ENCODE measurements around the gene CRABP1. TPM values are rescaled to one million over a fixed set of nuclear protein-coding genes. Genes with fewer than 3 reads are reported as not detected.

Gene CRABP1
- total RNA-seq, 1 donor from 2014 or later: 0.30 TPM

DNA sequence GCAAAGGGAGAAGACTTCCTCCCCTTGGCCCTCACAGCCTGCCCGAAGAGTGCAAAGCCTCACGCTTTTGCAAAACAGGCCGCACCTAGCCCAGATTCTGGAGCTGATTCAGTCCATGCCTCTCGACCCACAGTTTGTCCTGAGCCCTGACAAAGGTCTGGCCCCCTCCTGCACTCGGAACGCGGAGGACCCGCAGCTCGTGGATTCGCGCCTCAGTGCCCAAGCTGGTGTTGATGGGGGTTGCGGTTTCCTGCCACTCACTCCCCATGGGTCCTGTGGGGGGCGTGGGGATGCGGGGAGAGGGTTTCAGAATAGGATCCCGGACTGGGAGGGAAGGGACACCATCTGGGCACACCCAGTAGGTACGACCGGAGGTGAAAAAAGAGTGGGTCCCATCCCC, 594 bp upstream of the CRABP1 start:
- FAIRE-seq (no peak), DNase-seq (ENCODE audit: low read depth) (no peak)
- H3K4me3 Mint-ChIP-seq (ENCODE audit: unreplicated experiment): no peak overlapping the region
- H3K79me2 ChIP-seq (ENCODE audit: insufficient read depth, low read length): no peaks in the 10 kb centered on the region
- no peaks in the 10 kb centered on the region for H3K36me3 ChIP-seq (ENCODE audit: insufficient read depth, low read length)
- H4K20me1 ChIP-seq (ENCODE audit: insufficient read depth, low read length): no peaks in the 10 kb centered on the region
- H3K4me1 ChIP-seq (ENCODE audit: insufficient read depth, low read length): peaks cover 3% of the 10 kb centered on the region
- no peaks in the 10 kb centered on the region for H3K4me1 Mint-ChIP-seq (ENCODE audit: low read depth, unreplicated experiment)
- no peak overlapping the region for H3K27ac Mint-ChIP-seq (ENCODE audit: unreplicated experiment)
- TF ChIP-seq EZH2 (IDR thresholded peaks at IDR 0.05; ENCODE audit: insufficient read depth, low read length): no peak
- TF ChIP-seq, protein P1, sequence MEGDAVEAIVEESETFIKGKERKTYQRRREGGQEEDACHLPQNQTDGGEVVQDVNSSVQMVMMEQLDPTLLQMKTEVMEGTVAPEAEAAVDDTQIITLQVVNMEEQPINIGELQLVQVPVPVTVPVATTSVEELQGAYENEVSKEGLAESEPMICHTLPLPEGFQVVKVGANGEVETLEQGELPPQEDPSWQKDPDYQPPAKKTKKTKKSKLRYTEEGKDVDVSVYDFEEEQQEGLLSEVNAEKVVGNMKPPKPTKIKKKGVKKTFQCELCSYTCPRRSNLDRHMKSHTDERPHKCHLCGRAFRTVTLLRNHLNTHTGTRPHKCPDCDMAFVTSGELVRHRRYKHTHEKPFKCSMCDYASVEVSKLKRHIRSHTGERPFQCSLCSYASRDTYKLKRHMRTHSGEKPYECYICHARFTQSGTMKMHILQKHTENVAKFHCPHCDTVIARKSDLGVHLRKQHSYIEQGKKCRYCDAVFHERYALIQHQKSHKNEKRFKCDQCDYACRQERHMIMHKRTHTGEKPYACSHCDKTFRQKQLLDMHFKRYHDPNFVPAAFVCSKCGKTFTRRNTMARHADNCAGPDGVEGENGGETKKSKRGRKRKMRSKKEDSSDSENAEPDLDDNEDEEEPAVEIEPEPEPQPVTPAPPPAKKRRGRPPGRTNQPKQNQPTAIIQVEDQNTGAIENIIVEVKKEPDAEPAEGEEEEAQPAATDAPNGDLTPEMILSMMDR (IDR thresholded peaks at IDR 0.05; ENCODE audit: insufficient read depth, low read depth, low read length): no peak
- no peak overlapping the region for H3K4me3 ChIP-seq (ENCODE audit: insufficient read depth, low read depth, low read length)
- H2AFZ ChIP-seq (ENCODE audit: low read depth, low read length): no peak overlapping the region
- no peaks in the 10 kb centered on the region for H3K9me3 ChIP-seq (ENCODE audit: insufficient read depth, low read depth, low read length)
- H3K9ac ChIP-seq (ENCODE audit: low read length): no peak overlapping the region
- peaks cover 2% of the 10 kb centered on the region for H3K9me3 Mint-ChIP-seq (ENCODE audit: unreplicated experiment)
- H3K27ac ChIP-seq (ENCODE audit: low read depth, low read length): no peak overlapping the region
- peaks cover 70% of the 10 kb centered on the region for H3K27me3 ChIP-seq (ENCODE audit: insufficient read depth, low read length)
- H3K27me3 Mint-ChIP-seq (ENCODE audit: low read depth, unreplicated experiment): peaks cover 61% of the 10 kb centered on the region
- H3K36me3 Mint-ChIP-seq (ENCODE audit: low read depth, unreplicated experiment): no peaks in the 10 kb centered on the region
- H3K4me2 ChIP-seq (ENCODE audit: low read length): no peak overlapping the region

DNA sequence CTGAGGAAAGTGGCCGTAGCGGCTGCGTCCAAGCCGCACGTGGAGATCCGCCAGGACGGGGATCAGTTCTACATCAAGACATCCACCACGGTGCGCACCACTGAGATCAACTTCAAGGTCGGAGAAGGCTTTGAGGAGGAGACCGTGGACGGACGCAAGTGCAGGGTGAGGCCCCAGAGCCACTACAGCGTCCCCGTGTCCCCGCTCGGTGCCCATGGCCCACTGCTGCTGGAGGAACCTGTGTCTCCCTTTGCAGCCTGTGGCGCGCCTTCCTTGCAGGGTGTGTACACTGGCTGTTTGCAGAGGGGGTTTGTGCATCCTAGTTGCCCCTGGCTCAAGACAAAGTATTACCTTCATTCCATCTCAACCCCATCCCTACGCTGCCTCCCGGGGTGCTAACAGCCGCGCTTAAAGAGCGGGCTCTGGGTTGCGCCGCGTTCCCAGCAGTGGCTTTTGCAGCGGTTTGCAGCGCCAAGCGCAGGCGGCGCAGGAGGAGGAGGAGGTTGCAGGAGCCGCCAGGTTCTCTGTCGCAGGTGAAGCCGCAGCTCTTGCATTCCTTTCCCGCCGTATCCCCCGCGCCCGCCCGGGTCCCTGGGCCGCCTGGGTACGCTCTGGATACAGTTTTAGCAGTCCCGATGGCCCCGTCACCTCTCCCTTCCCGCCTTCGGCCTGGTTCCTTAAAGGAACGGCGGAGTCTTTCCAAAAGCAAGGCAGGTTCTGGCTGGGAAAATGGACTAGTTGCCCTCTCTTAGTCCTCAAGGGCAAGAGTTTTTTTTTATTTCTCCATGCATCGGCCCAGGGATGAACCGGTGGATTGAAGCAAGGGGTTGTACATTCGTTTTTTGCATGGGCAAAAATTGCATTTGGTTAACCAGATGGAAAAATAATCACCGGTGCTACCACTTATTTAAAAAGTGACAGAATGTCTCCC, 1.2 kb downstream of the CRABP1 start:
- TF ChIP-seq, protein P1 (IDR thresholded peaks at IDR 0.05; ENCODE audit: insufficient read depth, low read depth, low read length): no peak
- peak; percentile 83 for TF ChIP-seq EZH2 (IDR thresholded peaks at IDR 0.05; ENCODE audit: insufficient read depth, low read length)
- Histone ChIP-seq H3K9ac (ENCODE audit: low read length) (no peak overlapping the region), H2AFZ (ENCODE audit: low read depth, low read length) (no peak overlapping the region), H3K27ac (ENCODE audit: low read depth, low read length) (no peak overlapping the region), H3K4me2 (ENCODE audit: low read length) (no peak overlapping the region), H3K4me1 (ENCODE audit: insufficient read depth, low read length) (peaks cover 3% of the 10 kb centered on the region), H3K27me3 (ENCODE audit: insufficient read depth, low read length) (peaks cover 71% of the 10 kb centered on the region), H3K9me3 (ENCODE audit: insufficient read depth, low read depth, low read length) (no peaks in the 10 kb centered on the region), H4K20me1 (ENCODE audit: insufficient read depth, low read length) (no peaks in the 10 kb centered on the region), H3K4me3 (ENCODE audit: insufficient read depth, low read depth, low read length) (no peak overlapping the region), H3K79me2 (ENCODE audit: insufficient read depth, low read length) (no peaks in the 10 kb centered on the region), H3K36me3 (ENCODE audit: insufficient read depth, low read length) (no peaks in the 10 kb centered on the region)
- H3K36me3 Mint-ChIP-seq (ENCODE audit: low read depth, unreplicated experiment): no peaks in the 10 kb centered on the region
- H3K4me1 Mint-ChIP-seq (ENCODE audit: low read depth, unreplicated experiment): no peaks in the 10 kb centered on the region
- FAIRE-seq (no peak), DNase-seq (ENCODE audit: low read depth) (no peak)
- H3K27ac Mint-ChIP-seq (ENCODE audit: unreplicated experiment): no peak overlapping the region
- H3K27me3 Mint-ChIP-seq (ENCODE audit: low read depth, unreplicated experiment): peaks cover 69% of the 10 kb centered on the region
- no peak overlapping the region for H3K4me3 Mint-ChIP-seq (ENCODE audit: unreplicated experiment)
- peaks cover 2% of the 10 kb centered on the region for H3K9me3 Mint-ChIP-seq (ENCODE audit: unreplicated experiment)

DNA sequence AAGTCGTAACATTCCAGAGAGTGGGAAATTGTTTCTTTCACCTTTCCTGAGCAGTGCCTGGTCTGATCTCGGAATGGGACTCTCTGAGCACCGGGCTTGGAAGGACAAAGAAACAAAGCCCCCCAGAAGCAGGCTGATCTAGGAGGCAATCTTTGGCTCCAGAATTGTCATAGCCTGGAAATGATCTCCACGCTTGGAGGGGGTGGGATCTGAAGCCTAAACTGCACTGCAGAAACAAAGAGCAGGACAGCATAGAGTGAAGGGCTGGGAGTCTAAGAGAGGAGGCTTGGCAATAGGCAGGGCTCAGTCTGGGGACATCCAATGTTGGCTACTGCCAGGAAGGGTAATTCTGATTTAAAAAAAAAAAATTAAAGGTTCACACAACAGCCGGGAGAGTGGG, 1.9 kb downstream of the CRABP1 start:
- peaks cover 3% of the 10 kb centered on the region for H3K4me1 ChIP-seq (ENCODE audit: insufficient read depth, low read length)
- no peak overlapping the region for H3K4me2 ChIP-seq (ENCODE audit: low read length)
- no peak for TF ChIP-seq EZH2 (IDR thresholded peaks at IDR 0.05; ENCODE audit: insufficient read depth, low read length)
- TF ChIP-seq, protein P1 (IDR thresholded peaks at IDR 0.05; ENCODE audit: insufficient read depth, low read depth, low read length): no peak
- H3K36me3 ChIP-seq (ENCODE audit: insufficient read depth, low read length): no peaks in the 10 kb centered on the region
- no peak overlapping the region for H3K4me3 Mint-ChIP-seq (ENCODE audit: unreplicated experiment)
- DNase-seq (ENCODE audit: low read depth): no peak
- H3K9me3 Mint-ChIP-seq (ENCODE audit: unreplicated experiment): peaks cover 2% of the 10 kb centered on the region
- H3K79me2 ChIP-seq (ENCODE audit: insufficient read depth, low read length): no peaks in the 10 kb centered on the region
- no peak overlapping the region for H3K9ac ChIP-seq (ENCODE audit: low read length)
- peaks cover 74% of the 10 kb centered on the region for H3K27me3 Mint-ChIP-seq (ENCODE audit: low read depth, unreplicated experiment)
- H3K27ac ChIP-seq (ENCODE audit: low read depth, low read length): no peak overlapping the region
- no peaks in the 10 kb centered on the region for H3K9me3 ChIP-seq (ENCODE audit: insufficient read depth, low read depth, low read length)
- peaks cover 76% of the 10 kb centered on the region for H3K27me3 ChIP-seq (ENCODE audit: insufficient read depth, low read length)
- H2AFZ ChIP-seq (ENCODE audit: low read depth, low read length): no peak overlapping the region
- no peaks in the 10 kb centered on the region for H3K36me3 Mint-ChIP-seq (ENCODE audit: low read depth, unreplicated experiment)
- H3K4me1 Mint-ChIP-seq (ENCODE audit: low read depth, unreplicated experiment): no peaks in the 10 kb centered on the region
- H4K20me1 ChIP-seq (ENCODE audit: insufficient read depth, low read length): no peaks in the 10 kb centered on the region
- H3K27ac Mint-ChIP-seq (ENCODE audit: unreplicated experiment): no peak overlapping the region
- H3K4me3 ChIP-seq (ENCODE audit: insufficient read depth, low read depth, low read length): no peak overlapping the region
- no peak for FAIRE-seq
